HepG2 (cell line): ENCODE measurements around the gene XPR1. TPM values are rescaled to one million over a fixed set of nuclear protein-coding genes. Genes with fewer than 3 reads are reported as not detected.

Experiments
- ATAC-seq: fragments of 200-7000 bp; cut with Tn5 transposase; 3 replicates; pipeline ENCODE4 v1.9.1; 2020; ENCODE audit warnings: mild to moderate bottlenecking, moderate library complexity
- BruUV-seq: library from RNA; stranded (reverse); fragments of 400-500 nt; replicated peaks from 2 replicates; lab custom pipeline; 2021; lab: Mats Ljungman, UMichigan
- CTCF ChIA-PET: fragments of 300-600 bp; formaldehyde crosslinking; extraction: SDS; loops from one replicate; lab custom pipeline; 2021; ENCODE audit warnings: low total read pairs, inconsistent platforms, low intra/inter-chr PET ratio; lab: Yijun Ruan, JAX
- POLR2A ChIA-PET: fragments of 350-600 bp; sonication (Branson Sonifier 250); formaldehyde crosslinking; loops from one replicate; lab custom pipeline; 2020; ENCODE audit warnings: antibody characterized with exemption, inconsistent platforms; lab: Yijun Ruan, JAX
- DNase-seq: peaks from one replicate; pipeline ENCODE4 v3.0.0-alpha.2; 2015; ENCODE audit warnings: low spot score
- FAIRE-seq: peaks from 3 replicates; lab custom pipeline; 2011; peaks lifted over from hg19 to GRCh38; lab: Jason Lieb, UNC
- H2AFZ ChIP-seq: one replicate; pipeline ENCODE4 v1.6.1; 2011; ENCODE audit warnings: low read length, inconsistent platforms
- H3K27ac ChIP-seq: fragments of 300-600 bp; 3 replicates; pipeline ENCODE4 v1.8.0; 2011; ENCODE audit warnings: mixed run types, mild to moderate bottlenecking, mixed read lengths, low read length, inconsistent platforms; ENCODE audit not compliant: insufficient read depth; ENCODE audit errors: extremely low read length
- H3K27me3 ChIP-seq, 2 experiments: fragments of 200-600 bp in 1 of 2; 2 replicates in 1 of 2; 3 replicates in 1 of 2; pipeline versions ENCODE4 v1.6.0 to v1.8.0; 2011; ENCODE audit warnings: low read length in 2 of 2, mild to moderate bottlenecking in 2 of 2, moderate library complexity in 2 of 2, inconsistent platforms in 1 of 2; ENCODE audit not compliant: insufficient read depth in 2 of 2, control insufficient read depth in 1 of 2
- H3K36me3 ChIP-seq, 2 experiments: fragments of 200-600 bp in 1 of 2; replicated peaks in 1 of 2; 2 replicates in 1 of 2; 3 replicates in 1 of 2; pipeline versions ENCODE4 v1.5.1 to v1.8.0; 2011; ENCODE audit warnings: low read length in 2 of 2, inconsistent platforms in 1 of 2; ENCODE audit not compliant: insufficient read depth in 2 of 2, control insufficient read depth in 1 of 2
- H3K4me1 ChIP-seq: 2 replicates; pipeline ENCODE4 v1.5.1; 2012; ENCODE audit warnings: low read length, inconsistent platforms; ENCODE audit not compliant: insufficient read depth
- H3K4me2 ChIP-seq: 2 replicates; pipeline ENCODE4 v1.6.0; 2011; ENCODE audit warnings: low read depth, low read length, inconsistent platforms
- H3K4me3 ChIP-seq, 3 experiments: fragments of 200-600 bp in 1 of 3; sonication (generic), shearing (Covaris generic) in 1 of 3; replicated peaks in 1 of 3; 2 replicates each; pipeline ENCODE4 v1.5.1; 2011 to 2016; ENCODE audit warnings: low read length in 3 of 3, inconsistent platforms in 2 of 3, low read depth in 2 of 3, mild to moderate bottlenecking in 2 of 3, control low read depth in 1 of 3, mixed read lengths in 1 of 3; ENCODE audit not compliant: insufficient read depth in 1 of 3
- H3K79me2 ChIP-seq: one replicate; pipeline ENCODE4 v1.6.1; 2011; ENCODE audit warnings: low read length, inconsistent platforms; ENCODE audit not compliant: insufficient read depth
- H3K9ac ChIP-seq: 2 replicates; pipeline ENCODE4 v1.6.0; 2011; ENCODE audit warnings: mild to moderate bottlenecking, low read depth, low read length, inconsistent platforms; ENCODE audit not compliant: insufficient read depth
- H3K9me3 ChIP-seq: 2 replicates; pipeline ENCODE4 v1.5.1; 2012; ENCODE audit warnings: mild to moderate bottlenecking, low read length
- H4K20me1 ChIP-seq: 2 replicates; pipeline ENCODE4 v1.6.0; 2011; ENCODE audit warnings: inconsistent platforms, mild to moderate bottlenecking, low read length, moderate library complexity; ENCODE audit not compliant: insufficient read depth
- HNRNPK ChIP-seq: fragments of 200-400 bp; formaldehyde crosslinking; IDR thresholded peaks from 2 replicates; pipeline ENCODE4 v1.6.1; 2018; ENCODE audit warnings: low read length, low read depth, moderate library complexity, mild to moderate bottlenecking; ENCODE audit not compliant: poor library complexity, severe bottlenecking
- PRPF4 ChIP-seq: fragments of 200-400 bp; formaldehyde crosslinking; IDR thresholded peaks from 2 replicates; pipeline ENCODE4 v1.6.1; 2016; ENCODE audit warnings: low read length, low read depth; ENCODE audit not compliant: poor library complexity, severe bottlenecking
- ZBTB33 ChIP-seq: sonication (generic); formaldehyde crosslinking; IDR thresholded peaks from 2 replicates; pipeline ENCODE4 v1.4.0; 2020; ENCODE audit warnings: missing genetic modification reagents
- ZNF256 ChIP-seq: sonication (generic); formaldehyde crosslinking; conservative IDR thresholded peaks from 2 replicates; pipeline ENCODE4 v1.4.0; 2020; ENCODE audit warnings: missing genetic modification reagents
- ZNF569 ChIP-seq: sonication (generic); formaldehyde crosslinking; IDR thresholded peaks from 2 replicates; pipeline ENCODE4 v1.5.0; 2020; ENCODE audit warnings: mild to moderate bottlenecking, missing genetic modification reagents, moderate library complexity, borderline replicate concordance
- ZNF777 ChIP-seq: sonication (generic); formaldehyde crosslinking; IDR thresholded peaks from 2 replicates; pipeline ENCODE4 v1.4.0; 2020; ENCODE audit warnings: missing genetic modification reagents
- WGBS: methylation state at CpG from one replicate; pipeline ENCODE4 v1.1.6; 2017; ENCODE audit warnings: low lambda C conversion rate; 5-methylcytosine and 5-hydroxymethylcytosine counted together
- in situ Hi-C: cut with HindIII; loops from 2 replicates; pipeline ENCODE4 v1.10.0; 2017; ENCODE audit warnings: low pct_unique_long_range_greater_than_20kb; ENCODE audit not compliant: extremely low pct_ligation_motif_present
- intact Hi-C: fragments of 100-400 bp; cut with micrococcal nuclease; formaldehyde crosslinking; loops from one replicate; pipeline ENCODE4 v1.10.0; 2022; ENCODE audit not compliant: unreplicated experiment
- polyA plus RNA-seq, 8 experiments: library from polyadenylated mRNA; depleted of rRNA in 3 of 8; stranded (reverse) in 7 of 8; unstranded in 1 of 8; fragments of >200 nt; fragmentation: Illumina TruSeq in 4 of 8; extraction: Trizol in 4 of 8; gene quantifications; 2 replicates each; pipeline versions ENCODE4 v1.2.1 to v1.2.3, GENCODE V29; 2011 to 2016; ENCODE audit warnings: low read depth in 4 of 8, missing spikeins in 1 of 8, mixed read lengths in 1 of 8; ENCODE audit not compliant: insufficient read depth in 1 of 8
- total RNA-seq, 5 experiments: library from RNA; depleted of rRNA; stranded (reverse); fragments of >200 nt; fragmentation: Illumina TruSeq; extraction: Trizol; gene quantifications; 2 replicates each; pipeline ENCODE4 v1.2.3, GENCODE V29; 2016; ENCODE audit warnings: low read depth in 1 of 5
- TF ChIP-seq, protein P1 (sequence below): sonication (generic); formaldehyde crosslinking; IDR thresholded peaks from 2 replicates; pipeline ENCODE4 v1.5.0; 2020; ENCODE audit warnings: mild to moderate bottlenecking, missing genetic modification reagents, moderate library complexity
- TF ChIP-seq, protein P2 (sequence below): sonication (generic); formaldehyde crosslinking; IDR thresholded peaks from 2 replicates; pipeline ENCODE4 v1.9.0; 2022; ENCODE audit warnings: missing genetic modification reagents, mild to moderate bottlenecking, borderline replicate concordance

Gene XPR1
- total and polyA plus RNA-seq, 2 of the 13 experiments (the other 11 are each of a cell fraction or from before 2014, with no cell fraction given), result 22.3 to 23.6 TPM

DNA sequence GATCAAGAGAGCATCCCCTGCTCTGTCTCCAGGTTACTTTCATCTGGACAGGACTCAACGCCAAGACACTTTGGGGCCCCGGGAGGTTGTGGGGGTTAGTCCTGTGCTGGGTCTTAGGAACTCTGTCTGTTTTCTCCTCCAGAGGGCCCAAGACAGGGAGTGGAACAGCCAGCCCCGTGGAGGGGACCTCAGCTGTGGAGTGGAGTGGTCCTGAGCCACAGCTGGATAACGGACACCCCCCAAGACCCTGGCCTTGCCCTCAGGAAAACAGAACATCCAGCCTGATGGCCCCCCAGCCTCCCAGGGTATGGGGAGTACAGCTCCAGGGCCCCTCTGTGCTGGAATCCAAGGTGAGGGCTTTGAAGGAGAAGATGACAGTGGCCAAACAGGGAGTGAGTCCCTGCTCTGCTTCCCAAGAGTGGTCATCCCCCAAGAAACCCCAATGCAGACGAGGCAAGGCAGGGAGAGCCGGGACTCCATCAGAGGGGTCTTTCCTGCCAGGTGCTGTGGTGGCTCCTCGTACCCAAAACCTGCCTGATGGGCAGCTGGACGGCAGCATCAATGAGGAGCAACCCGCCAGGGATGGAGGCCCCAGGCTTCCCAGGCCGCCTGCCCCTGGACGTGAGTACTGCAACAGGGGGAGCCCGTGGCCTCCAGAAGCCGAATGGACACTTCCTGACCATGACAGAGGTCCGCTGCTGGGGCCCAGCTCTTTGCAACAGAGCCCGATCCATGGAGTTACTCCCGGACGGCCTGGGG is 284.4 kb downstream of the XPR1 start (continued):
- TF ChIP-seq ZBTB33 (CRISPR knock-in tag) (peak; percentile 47; the same call in 1 of the 2 replicates), ZNF569 (CRISPR knock-in tag) (no peak), PRPF4 (no peak), ZNF256 (no peak)
- TF ChIP-seq, protein P1, sequence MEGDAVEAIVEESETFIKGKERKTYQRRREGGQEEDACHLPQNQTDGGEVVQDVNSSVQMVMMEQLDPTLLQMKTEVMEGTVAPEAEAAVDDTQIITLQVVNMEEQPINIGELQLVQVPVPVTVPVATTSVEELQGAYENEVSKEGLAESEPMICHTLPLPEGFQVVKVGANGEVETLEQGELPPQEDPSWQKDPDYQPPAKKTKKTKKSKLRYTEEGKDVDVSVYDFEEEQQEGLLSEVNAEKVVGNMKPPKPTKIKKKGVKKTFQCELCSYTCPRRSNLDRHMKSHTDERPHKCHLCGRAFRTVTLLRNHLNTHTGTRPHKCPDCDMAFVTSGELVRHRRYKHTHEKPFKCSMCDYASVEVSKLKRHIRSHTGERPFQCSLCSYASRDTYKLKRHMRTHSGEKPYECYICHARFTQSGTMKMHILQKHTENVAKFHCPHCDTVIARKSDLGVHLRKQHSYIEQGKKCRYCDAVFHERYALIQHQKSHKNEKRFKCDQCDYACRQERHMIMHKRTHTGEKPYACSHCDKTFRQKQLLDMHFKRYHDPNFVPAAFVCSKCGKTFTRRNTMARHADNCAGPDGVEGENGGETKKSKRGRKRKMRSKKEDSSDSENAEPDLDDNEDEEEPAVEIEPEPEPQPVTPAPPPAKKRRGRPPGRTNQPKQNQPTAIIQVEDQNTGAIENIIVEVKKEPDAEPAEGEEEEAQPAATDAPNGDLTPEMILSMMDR (CRISPR knock-in tag), result peak; percentile 45

GRCh38 chr1:180916771-180917170 is 284.9 kb downstream of the XPR1 start:
- BruUV-seq, result no TSS peak
- Histone ChIP-seq H3K27me3 (peaks cover 5 to 28% of the 10 kb centered on the region in 2 experiments), H2AFZ (no peak overlapping the region), H3K27ac (no peak overlapping the region), H3K9me3 (no peaks in the 10 kb centered on the region), H3K36me3 (no peaks in the 10 kb centered on the region), H3K9ac (no peak overlapping the region), H4K20me1 (no peaks in the 10 kb centered on the region), H3K4me1 (peaks cover 20% of the 10 kb centered on the region), H3K4me2 (peak overlapping the region; percentile 36; the same call in 1 of the 2 replicates), H3K4me3 (no peak overlapping the region; a peak in 1 of 6 replicates), H3K79me2 (no peaks in the 10 kb centered on the region)
- intact Hi-C loops, result loop anchor here (1.0 kb wide), 1 partner anchor 9 kb away; no protein-coding TSS in a partner anchor
- FAIRE-seq, result no peak
- TF ChIP-seq, protein P2, sequence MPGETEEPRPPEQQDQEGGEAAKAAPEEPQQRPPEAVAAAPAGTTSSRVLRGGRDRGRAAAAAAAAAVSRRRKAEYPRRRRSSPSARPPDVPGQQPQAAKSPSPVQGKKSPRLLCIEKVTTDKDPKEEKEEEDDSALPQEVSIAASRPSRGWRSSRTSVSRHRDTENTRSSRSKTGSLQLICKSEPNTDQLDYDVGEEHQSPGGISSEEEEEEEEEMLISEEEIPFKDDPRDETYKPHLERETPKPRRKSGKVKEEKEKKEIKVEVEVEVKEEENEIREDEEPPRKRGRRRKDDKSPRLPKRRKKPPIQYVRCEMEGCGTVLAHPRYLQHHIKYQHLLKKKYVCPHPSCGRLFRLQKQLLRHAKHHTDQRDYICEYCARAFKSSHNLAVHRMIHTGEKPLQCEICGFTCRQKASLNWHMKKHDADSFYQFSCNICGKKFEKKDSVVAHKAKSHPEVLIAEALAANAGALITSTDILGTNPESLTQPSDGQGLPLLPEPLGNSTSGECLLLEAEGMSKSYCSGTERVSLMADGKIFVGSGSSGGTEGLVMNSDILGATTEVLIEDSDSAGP (CRISPR knock-in tag), result 0 out of 2 replicates have a peak, but pooled peaks have one; percentile 18
- TF ChIP-seq HNRNPK (no peak), ZNF777 (CRISPR knock-in tag) (0 out of 2 replicates have a peak, but pooled peaks have one; percentile 1)
- in situ Hi-C loops, result no loop called here
- ChIA-PET CTCF (interaction anchor here (1.4 kb wide), 1 partner anchor 35 kb away, joined by 4 read pairs; no protein-coding TSS in a partner anchor), POLR2A (no interaction called here)
- peak; percentile 9; the same call in 2 of the 3 replicates for ATAC-seq
- no peak for DNase-seq
- WGBS, result 55% methylated on average over 4 of the region's 10 CpGs
